ENCODE measurements around the gene MYG1.
"Not testable (repeated sequence)": the region's sequence is repeated elsewhere in the genome, so short reads cannot be mapped to it uniquely, and the experiment has no call there.

Gene MYG1

DNA sequence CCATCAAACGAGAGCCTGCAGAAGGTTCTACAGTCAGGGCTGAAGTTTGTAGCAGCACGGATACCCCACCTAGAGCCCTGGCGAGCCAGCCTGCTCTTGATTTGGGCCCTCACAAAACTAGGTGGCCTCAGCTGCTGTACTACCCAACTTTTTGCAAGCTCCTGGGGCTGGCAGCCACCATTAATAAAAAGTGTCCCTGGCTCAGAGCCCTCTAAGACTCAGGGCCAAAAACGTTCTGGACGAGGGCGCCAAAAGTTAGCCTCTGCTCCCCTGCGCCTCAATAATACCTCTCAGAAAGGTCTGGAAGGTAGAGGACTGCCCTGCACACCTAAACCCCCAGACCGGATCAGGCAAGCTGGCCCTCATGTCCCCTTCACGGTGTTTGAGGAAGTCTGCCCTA is 13.0 kb upstream of the MYG1 start:
- no peak for DNase-seq (ENCODE audit: low read depth)

DNA sequence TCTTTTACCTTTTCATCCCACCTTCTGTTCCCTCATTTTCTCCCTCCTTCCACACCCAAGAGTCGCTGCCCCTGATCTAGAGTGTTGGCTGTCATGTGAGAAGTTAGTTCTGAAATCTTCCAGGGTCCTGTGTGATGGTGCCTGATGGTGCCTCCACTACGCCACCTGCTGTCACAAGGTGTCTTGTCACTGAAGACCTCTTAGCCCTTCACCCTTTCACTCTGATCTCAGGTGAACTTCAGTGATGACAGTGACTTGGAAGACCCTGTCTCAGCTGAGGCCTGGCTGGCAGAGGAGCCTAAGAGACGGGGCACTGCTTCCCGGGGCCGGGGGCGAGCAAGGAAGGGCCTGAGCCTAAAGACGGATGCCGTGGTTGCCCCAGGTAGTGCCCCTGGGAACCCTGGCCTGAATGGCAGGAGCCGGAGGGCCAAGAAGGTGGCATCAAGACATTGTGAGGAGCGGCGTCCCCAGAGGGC is 11.7 kb upstream of the MYG1 start:
- DNase-seq (ENCODE audit: low read depth): no peak

DNA sequence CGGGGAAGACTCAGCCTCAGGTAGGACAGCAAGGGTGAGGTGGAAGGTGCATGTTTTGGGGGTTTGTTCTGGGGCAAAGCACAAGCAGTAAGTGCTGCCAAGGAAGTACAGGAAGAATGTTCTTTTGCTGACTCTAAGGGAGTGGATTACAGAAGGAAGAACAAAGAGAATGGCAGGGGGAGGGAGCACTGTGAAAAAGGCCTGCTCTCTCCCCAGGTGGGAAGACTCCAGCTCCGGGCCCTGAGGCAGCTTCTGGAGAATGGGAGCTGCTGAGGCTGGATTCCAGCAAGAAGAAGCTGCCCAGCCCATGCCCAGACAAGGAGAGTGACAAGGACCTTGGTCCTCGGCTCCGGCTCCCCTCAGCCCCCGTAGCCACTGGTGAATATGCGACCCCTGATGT is 11.2 kb upstream of the MYG1 start:
- DNase-seq (ENCODE audit: low read depth): no peak

DNA sequence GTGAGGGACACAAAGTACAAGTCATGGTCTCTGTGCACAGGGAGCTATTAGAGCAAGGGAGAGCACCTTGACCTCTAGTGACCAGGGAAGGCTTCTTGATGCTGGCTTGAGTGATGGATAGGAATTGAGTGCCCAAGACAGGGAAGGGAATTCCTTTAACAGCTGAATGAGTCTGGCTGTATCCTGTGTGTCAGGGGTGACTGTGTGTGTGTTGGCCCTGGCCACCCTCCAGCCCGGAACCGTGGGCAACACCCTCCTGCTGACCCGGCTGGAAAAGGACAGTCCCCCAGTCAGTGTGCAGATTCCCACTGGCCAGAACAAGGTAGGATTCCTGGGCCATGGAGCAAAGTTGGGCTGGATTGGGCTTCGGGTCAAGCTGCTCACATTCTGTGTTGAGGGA is 9.6 kb upstream of the MYG1 start:
- DNase-seq (ENCODE audit: low read depth): no peak

DNA sequence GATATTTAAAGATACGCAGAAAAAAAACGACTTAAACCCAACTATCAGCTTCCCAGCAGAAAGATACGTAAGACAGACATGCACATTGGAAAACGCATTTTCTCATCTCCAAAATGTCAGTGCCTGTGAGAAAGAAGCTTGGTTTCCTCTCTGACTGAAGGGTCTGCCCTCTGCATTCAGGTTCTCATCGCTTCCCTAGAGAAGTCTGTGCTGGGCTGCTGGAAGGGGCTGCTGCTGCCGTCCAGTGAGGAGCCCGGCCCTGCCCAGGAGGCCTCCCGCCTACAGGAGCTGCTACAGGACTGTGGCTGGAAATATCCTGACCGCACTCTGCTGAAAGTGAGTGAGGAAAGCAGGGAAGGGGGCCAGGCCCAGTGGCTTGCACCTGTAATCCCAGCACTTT is 8.8 kb upstream of the MYG1 start:
- DNase-seq (ENCODE audit: low read depth): no peak

DNA sequence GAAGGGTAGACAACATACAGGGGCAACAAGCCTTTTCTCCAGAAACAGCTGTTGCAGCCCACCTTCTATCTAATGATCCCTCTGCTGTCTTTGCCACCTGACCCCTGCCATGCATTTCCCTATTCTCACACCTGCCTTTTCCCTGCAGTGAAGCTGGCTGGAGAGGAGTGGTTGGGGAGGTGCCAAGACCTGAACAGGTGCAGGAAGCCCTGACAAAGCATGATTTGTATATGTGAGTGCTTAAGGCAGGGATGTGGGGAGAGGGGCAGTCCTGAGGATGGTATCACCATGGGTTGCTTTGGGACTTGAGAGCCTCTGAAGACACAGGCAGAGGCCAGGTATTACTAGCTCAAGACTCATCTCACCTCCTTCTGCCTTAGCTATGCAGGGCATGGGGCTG is 7.1 kb upstream of the MYG1 start:
- no peak for DNase-seq (ENCODE audit: low read depth)

DNA sequence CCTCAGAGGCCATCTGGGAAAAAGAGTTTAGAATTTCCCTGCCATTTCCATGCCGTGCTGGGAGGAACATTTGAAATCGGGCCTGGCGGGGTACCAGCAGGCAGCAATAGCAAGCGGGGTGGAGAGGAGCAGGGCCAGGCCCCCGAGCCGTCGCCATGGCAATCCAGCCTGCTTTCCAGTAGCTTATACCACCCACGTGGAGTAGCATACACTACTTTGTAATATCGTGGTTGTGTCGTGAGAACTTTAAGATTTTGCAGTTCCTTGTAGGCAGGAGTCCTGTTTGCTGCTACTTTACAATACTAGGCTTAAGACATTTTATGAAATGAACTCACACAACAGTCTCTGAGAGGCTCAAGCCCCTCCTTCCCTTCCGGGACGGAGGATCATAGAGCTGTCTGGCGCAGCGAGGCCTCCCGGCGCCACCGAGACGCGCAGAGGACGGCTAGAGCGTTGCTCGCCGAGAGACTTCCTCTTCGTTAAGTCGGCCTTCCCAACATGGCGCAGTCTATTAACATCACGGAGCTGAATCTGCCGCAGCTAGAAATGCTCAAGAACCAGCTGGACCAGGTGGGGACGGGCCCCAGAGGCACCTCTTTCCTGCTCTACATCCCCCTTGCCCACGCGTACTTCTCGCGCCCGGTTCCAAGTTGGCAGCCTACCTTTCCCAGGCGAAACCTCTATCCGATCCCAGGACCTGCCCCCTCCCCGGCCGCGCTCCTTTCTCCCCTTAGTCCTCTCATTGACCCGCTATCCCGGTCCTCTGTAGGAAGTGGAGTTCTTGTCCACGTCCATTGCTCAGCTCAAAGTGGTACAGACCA is 4.2 kb upstream of the MYG1 start, which contains the start of gene PFDN5:
TSS of gene PFDN5 (plus strand) at position 473 of the 821 bp plus-strand sequence. CDS start at position 499, 26 bp downstream.
- DNase-seq (ENCODE audit: low read depth): peak; percentile 76

DNA sequence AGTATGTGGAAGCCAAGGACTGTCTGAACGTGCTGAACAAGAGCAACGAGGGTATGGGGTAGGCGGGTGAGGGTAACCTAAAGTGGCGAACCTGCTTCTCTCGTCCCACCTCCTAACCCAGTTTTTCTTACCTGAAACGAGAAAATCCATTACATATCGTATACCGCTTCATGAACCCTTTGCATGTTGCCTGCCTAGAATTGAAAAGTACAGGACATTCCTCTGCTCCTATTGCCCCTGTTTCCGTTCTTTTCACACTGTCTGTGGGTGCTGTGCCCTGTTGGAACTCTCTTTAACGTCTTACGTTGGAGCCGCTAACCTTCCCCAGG is 3.6 kb upstream of the MYG1 start:
- DNase-seq (ENCODE audit: low read depth): no peak

DNA sequence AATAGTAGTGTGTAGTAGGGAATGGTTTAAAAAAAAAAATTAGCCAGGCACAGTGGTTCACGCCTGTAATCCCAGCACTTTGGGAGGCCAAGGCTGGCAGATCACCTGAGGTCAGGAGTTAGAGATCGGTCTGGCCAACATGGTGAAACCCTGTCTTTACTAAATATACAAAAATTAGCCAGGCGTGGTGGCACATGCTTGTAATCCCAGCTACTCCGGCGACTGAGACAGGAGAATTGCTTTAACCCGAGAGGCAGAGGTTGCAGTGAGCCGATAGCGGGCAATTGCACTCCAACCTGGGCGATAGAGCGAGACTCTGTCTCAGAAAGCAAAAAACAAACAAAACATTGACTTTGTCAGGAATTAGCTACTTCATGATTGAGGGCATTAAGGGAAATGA is 2.4 kb upstream of the MYG1 start:
- not testable (repeated sequence) for DNase-seq (ENCODE audit: low read depth)

DNA sequence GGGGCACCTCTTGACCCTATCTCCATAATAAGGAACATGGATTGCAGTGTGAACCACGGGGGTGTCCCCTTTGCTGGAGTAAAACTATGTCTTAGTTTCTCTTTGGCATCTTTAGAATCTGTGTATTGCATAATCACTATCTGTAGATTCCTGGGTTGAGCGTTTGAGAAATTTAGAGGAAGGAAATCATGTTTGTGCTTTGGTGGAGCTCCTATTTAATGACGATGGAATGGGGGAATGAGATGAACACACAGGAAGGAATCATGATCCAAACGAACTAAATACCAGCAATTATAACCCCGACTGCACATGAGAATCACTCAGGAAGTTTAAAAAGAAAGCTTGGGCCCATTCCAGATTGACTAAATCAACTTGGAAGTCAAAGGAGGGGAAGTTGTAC is 1.3 kb upstream of the MYG1 start:
- peak; percentile 88 for DNase-seq (ENCODE audit: low read depth)

DNA sequence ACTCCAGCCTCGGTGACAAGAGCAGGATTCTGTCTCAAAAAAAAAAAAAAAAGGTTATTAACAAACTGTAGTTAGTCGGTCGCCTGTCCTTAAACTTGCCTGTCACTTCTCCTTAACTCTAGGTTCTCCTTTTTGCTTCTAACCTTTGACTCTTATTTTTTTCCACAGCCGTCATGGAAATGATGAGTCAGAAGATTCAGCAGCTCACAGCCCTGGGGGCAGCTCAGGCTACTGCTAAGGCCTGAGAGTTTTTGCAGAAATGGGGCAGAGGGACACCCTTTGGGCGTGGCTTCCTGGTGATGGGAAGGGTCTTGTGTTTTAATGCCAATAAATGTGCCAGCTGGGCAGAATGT is 418 bp upstream of the MYG1 start:
- DNase-seq (ENCODE audit: low read depth): no peak

DNA sequence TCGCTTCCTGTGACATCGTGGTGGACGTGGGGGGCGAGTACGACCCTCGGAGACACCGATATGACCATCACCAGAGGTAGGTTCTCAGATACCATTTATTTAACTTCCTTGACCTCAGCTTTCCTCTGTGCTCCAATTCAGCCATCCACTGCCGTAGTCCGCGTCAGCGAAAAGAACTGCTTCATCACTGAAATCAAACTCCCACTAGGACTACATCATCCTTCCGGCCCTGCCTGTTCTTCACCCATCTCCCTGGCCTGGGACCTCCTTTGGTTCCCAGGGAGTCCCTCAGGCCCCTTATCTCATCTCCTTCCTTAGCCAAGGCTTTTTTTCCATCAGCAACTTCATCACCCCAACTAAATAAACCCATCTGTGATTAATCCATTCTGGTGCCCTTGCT is 692 bp downstream of the MYG1 start:
- no peak for DNase-seq (ENCODE audit: low read depth)

DNA sequence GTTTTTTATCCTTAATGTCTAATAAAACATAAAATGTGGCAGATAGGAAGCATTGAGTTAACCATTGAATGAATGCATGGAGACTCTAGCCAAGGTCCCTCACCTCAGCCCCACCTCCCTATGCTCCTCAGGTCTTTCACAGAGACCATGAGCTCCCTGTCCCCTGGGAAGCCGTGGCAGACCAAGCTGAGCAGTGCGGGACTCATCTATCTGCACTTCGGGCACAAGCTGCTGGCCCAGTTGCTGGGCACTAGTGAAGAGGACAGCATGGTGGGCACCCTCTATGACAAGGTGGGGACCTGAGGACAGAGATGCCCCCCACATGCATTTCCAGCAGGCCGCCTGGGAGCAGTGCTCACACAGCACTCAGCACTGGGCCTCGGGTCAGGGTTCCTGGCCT is 3.4 kb downstream of the MYG1 start:
- no peak for DNase-seq (ENCODE audit: low read depth)

DNA sequence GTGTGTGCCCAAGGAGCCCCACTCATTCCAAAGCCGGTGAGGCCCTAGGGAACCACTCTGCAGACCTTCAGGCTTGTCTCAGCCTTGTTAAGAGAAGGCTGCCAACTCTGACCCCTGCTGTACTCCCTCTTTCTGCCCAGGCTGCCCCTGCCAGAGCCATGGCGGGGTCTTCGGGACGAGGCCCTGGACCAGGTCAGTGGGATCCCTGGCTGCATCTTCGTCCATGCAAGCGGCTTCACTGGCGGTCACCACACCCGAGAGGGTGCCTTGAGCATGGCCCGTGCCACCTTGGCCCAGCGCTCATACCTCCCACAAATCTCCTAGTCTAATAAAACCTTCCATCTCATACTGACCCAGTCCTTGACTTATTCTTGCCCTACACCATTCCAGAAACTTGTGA is 7.3 kb downstream of the MYG1 start:
- no peak for DNase-seq (ENCODE audit: low read depth)

DNA sequence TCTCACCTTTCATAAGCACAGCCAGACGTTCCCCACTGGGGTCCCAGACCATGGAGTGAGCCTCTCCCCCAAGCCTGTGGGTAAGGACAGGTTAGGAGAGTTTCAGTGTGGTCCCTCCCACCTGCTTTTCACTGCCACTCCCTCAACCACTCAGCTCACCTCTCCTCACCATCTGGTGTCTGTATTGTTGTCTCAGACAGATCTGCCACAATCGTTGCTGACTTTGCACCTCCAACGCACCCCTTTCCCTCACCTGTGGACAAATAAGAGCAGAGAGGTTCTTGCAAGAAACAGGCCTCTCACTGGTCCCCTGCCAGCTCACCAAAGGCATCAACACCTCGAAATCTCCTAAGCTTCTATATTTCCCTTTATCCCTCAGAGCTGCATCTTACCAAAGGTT is 8.8 kb downstream of the MYG1 start:
- no peak for DNase-seq (ENCODE audit: low read depth)

DNA sequence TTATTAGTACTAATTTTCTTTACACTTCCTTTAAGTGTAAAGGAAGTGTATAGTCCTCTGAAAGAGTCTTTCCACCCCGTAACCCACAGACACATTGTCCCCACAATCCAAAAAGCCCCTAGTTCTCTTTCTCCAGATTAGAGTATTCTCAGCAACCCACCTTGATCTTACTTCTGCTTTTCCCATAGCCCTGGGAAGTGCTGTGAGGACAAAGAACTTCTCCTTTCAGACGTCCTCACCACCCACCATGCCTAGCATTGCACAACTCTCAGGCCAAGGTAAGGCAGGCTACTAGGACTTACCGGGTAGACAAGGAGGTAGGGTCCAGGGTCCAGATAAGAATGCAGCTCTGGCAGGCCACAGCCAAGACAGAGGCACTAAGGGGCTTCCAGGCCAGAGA is 14.5 kb downstream of the MYG1 start:
- no peak for DNase-seq (ENCODE audit: low read depth)

DNA sequence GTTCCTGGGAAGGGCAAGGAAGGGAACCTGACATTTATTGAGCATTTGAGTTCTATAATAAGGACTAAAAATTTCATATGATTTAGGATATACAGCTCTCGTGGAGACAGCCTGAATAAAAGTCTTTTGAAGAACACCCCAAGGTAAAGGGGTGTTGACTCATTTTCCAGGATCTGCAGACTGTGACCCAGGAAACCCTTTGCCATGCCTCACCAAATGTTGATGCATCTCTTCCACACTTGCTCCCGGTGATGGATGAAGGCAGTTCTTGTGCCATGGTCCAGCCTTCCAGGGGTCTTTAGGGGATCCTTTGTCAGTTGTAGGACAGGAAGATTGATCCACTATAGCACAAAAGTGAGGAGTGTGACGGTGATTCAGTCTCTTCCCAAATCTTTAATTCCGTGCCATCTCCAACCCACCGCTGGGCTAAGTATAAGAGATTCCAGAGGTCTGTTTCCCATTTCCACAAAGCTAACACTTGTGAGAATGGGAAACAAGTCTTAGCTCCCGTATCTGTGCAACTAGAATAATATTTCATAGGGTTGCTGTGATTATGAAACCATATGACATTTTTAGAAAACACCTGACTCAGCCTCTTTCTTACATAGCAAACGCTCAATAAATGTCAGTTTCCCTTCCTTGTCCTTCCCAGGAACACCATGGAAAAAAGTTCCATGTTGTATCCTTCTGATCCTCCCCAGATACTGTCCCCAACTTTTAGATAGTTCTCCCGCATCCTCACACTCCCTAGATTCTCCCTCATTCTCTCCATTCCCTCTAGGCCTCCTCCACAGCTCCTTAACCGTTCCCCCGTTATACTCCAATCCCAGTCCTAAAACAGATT is 21.1 kb downstream of the MYG1 start:
- DNase-seq (ENCODE audit: low read depth): no peak

DNA sequence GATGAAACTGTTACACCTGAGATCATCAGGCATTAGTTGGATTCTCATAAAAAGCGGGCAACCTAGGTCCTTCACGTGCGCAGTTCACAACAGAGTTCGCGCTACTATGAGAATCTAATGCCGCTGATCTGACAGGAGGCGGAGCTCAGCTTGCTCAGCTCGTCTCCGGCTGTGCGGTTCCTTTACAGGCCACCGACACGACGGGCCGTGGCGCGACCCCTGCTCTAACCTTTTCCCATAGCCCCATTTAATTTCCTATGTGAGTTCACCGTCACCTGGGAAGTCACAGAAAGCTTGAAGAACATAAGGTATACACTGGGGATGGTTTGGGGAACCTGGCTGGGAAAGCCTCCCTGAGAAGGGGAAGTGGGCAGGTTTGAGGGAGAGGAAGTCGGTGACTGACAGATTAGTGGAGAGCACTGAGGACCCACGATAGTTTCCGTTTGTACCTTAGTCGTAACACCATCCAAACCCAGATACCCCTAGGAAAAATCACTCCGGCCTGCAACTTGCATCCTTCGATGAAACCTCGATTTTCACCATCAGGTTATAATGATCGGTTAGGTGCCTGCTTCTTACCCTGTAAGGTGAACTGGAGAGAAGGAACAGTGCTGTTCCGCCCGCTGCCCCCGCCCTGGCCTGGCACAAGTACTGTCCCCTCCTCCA is 24.8 kb downstream of the MYG1 start:
- no peak for DNase-seq (ENCODE audit: low read depth)

DNA sequence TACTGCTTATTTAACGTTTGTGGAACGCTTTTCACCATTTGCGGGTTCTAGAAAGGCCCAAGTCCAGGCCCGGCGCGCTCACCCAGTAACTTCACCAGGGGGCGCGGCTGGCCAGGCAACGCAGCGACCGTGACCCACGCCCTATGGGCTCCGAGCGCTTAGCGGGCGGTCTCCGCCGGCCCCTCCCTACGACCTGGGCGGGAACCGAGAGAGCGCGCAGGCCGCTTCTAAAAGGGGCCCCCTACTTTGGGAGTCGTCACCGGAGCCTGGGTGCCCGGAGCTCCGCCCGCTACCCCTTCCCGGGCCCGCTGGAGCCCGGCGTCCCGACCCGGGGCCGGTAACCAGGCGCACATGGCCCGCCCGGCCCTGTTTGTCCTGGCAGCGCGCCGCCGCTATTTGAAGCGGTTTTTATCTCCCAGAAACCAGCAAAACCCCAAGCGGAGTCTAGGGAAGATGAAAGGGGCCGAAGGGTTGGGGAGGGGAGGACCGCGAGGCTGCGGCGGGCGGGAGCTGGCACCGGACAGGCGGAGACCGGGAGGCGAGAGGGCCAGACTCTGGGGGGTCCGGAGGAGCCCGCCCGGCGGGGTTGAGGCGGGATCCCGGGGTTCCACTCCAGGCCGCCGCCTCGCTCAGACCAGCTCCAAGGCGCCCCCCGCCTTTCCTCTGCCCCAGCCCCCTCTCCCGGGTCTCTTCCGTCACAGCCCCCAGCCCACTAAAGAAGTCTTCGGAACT is 25.4 kb downstream of the MYG1 start:
- peak; percentile 75 for DNase-seq (ENCODE audit: low read depth)

DNA sequence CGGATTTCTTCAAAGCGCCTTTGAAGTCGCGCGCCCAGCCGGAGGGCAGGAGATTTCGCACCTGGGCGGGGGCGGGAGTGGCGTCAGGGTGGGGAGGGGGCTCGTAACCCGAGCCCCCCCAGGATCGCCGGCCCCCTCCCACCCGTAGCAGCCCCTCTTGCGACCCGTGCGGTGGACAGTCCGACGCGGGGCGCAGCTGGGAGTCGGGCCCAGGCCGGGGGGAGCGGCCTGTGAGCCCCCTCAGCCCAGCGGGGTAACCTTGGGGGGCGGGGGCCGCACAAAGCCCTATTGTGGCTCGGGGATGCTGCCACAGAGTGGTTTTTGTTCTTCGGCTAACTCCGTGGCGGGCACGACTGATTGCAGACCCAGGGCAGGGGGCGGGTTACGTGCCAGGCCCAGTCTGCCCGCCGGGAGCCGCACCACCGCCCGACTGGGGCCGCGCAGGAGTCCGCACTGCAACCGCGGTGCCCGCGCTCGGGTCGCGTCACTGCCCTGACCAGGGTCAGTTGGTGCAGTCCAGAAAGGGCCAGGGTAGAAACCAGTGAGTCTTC is 26.1 kb downstream of the MYG1 start:
- no peak for DNase-seq (ENCODE audit: low read depth)

DNA sequence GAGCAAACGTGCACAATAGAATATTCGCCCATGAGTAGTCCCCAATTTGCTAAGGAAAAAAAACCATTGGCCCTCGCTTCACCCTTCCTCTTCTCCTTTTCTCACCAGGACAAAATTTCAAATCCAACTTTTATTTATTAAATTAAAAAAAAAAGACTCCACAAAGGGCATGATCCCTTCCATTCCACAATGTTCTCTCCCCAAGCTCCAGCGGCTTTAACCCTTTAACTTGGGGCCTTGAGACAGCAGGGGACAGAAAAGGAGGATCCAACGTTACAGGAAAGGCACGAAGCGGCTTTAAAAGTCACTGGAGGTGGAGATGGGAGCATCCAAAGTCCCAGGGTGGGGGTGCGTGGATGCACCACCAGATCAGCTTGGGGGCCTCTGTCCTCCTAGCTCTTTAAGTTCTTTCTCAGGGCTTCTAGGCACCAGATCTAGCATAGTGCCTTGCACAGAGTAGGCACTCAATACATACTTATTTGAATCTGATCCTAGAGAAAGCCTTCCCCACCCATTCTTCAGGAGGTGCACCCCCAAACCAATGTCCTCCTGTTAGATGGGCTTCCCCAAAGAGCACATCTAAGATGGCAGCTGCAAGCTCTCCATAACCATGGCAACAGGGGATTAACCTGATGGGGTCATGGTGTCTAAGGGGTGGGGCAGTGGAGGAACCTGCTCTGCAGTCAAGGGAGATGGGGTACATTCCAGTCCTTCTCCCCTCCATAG is 27.1 kb downstream of the MYG1 start:
- DNase-seq (ENCODE audit: low read depth): no peak

Measured in HS-5 (cell line).